GM12875 (cell line): ENCODE measurements around the gene CRCP.
"Not testable (repeated sequence)": the region's sequence is repeated elsewhere in the genome, so short reads cannot be mapped to it uniquely, and the experiment has no call there.

Experiments used
- H3K4me3 ChIP-seq: one replicate; pipeline ENCODE4 v1.5.1; 2011; ENCODE audit warnings: low read depth, low read length, control low read depth
- TF ChIP-seq, protein P1 (sequence below): IDR thresholded peaks from 2 replicates; pipeline ENCODE4 v1.5.1; 2011; ENCODE audit warnings: low read depth, mild to moderate bottlenecking, control low read depth, inconsistent platforms, low read length, moderate library complexity, borderline replicate concordance; ENCODE audit not compliant: insufficient read depth

The CRCP gene

DNA sequence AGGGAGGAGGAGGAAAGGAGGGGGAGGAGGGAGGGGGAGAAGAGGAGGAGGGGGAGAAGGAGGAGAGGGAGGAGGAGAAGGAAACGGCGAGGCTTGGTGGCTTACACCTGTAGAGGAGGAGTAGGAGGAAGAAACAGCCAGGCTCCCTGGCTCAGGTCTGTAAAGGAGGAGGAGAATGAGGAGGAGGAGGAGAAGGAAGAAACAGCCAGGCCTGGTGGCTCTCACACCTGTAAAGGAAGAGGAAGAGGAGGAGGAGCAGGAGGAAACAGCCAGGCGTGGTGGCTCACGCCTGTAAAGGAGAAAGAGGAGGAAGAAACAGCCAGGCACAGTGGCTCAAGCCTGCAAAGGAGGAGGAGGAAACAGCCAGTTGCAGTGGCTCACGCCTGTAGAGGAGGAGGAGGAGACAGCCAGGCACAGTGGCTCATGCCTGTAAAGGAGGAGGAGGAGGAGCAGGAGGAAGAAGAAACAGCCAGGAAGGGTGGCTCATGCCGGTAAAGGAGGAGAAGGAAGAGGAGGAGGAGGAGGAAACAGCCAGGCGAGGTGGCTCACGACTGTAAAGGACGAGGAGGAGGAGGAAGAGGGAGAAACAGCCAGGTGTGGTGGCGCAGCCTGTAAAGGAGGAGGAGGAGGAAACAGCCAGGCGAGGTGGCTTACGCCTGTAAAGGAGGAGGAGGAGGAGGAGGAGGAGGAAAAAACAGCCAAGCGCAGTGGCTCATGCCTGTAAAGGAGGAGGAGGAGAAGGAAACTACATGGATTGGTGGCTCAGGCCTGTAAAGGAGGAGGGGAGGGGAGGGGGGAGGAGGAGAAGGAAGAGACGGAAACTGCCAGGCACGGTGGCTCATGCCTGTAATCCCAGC lies 14.9 kb upstream of the CRCP start:
- TF ChIP-seq, protein P1, sequence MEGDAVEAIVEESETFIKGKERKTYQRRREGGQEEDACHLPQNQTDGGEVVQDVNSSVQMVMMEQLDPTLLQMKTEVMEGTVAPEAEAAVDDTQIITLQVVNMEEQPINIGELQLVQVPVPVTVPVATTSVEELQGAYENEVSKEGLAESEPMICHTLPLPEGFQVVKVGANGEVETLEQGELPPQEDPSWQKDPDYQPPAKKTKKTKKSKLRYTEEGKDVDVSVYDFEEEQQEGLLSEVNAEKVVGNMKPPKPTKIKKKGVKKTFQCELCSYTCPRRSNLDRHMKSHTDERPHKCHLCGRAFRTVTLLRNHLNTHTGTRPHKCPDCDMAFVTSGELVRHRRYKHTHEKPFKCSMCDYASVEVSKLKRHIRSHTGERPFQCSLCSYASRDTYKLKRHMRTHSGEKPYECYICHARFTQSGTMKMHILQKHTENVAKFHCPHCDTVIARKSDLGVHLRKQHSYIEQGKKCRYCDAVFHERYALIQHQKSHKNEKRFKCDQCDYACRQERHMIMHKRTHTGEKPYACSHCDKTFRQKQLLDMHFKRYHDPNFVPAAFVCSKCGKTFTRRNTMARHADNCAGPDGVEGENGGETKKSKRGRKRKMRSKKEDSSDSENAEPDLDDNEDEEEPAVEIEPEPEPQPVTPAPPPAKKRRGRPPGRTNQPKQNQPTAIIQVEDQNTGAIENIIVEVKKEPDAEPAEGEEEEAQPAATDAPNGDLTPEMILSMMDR = no peak
- H3K4me3 ChIP-seq = peak overlapping the region; percentile 49

DNA sequence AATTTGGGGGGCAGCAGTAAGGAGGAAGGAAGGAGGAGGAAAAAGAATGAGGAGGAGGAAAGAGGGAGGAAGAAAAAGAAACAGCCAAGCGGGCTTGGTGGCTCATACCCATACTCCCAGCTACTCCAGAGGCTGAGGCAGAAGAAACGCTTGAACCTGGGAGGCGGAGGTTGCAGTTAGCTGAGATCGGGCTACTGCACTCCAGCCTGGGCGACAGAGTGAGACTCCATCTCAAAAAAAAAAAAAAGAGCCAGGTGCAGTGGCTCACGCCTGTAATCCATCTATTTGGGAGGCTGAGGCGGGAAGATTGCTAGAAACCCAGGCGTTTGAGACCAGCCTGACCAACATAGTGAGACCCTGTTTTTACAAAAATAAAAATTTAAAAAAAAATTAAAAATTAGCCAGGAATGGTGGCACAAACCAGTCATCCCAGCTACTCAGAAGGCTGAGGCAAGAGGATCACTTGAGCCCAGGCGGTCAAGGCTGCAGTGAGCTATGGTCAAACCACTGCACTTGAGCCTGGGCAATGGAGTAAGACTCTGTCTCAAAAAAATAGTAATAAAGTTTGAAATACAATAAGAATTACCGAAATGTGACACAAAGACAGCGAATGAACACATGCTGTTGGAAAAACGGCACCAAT lies 14.1 kb upstream of the CRCP start:
- TF ChIP-seq, protein P1 = no peak
- peak overlapping the region; percentile 49 for H3K4me3 ChIP-seq

DNA sequence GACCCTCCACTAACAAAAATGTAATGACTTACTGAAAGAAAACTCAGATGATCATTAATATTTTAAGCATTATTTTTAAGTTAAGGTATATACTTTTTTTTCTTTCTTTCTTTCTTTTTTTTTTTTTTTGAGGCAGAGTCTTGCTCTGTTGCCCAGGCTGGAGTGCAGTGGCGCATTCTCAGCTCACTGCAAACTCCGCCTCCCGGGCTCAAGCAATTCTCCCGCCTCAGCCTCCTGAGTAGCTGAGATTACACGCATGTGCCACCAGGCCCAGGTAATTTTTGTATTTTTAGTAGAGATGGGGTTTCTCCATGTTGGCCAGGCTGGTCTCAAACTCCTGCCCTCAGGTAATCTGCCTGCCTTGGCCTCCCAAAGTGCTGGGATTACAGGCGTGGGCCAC lies 12.5 kb upstream of the CRCP start:
- H3K4me3 ChIP-seq = not testable (repeated sequence)

DNA sequence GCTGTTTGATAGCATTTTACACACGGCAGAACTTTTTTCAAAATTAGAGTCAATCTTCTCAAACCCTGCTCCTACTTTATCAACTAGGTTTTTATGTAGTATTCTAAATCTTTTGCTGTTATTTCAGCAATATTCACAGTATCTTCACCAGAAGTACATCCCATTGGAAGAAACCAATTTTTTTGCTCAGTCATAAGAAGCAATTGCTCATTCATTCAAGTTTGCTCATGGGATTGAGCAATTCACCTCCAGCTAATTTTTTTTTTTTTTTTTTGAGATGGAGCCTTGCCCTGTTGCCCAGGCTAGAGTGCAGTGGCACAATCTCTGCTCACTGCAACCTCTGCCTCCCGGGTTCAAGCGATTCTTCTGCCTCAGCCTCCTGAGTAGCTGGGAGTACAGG lies 10.7 kb upstream of the CRCP start:
- not testable (repeated sequence) for H3K4me3 ChIP-seq

DNA sequence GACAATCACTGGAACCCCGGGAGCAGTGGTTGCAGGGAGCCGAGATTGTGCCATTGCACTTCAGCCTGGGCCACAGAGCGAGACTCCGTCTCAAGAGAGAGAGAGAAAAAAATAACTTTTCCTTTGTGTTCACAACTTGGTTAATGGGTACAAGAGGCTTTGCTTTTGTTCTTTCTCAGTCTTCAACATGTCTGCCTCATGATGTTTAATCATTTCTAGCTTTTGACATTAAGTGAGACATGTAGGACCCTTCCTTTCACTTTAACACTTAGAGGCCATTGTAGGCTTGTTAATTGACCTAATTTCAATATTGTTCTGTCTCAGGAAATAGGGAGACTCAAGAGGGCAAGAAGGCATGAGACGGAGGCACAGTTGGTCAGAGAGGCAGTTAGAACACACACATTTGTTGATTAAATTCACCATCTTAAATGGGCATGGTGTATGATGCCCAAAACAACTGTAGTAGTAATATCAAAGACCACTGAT lies 9.3 kb upstream of the CRCP start:
- TF ChIP-seq, protein P1 = no peak
- H3K4me3 ChIP-seq = no peak overlapping the region

DNA sequence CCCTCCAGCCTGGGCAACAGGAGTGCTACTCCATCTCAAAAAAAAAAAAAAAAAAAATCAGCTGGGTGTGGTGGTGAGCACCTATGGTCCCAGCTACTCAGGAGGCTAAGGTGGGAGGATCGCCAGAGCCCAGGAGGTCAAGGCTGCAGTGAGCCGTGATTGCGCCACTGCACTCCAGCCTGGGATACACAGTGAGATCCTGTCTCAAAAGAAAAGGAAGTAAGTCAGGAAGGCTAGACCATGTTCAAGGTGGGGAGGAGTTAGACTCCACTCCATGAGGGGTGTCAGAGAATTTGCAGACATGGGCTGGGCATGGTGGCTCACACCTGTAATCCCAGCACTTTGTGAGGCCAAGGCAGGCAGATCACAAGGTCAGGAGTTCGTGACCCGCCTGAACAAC lies 6.2 kb upstream of the CRCP start:
- not testable (repeated sequence) for H3K4me3 ChIP-seq

DNA sequence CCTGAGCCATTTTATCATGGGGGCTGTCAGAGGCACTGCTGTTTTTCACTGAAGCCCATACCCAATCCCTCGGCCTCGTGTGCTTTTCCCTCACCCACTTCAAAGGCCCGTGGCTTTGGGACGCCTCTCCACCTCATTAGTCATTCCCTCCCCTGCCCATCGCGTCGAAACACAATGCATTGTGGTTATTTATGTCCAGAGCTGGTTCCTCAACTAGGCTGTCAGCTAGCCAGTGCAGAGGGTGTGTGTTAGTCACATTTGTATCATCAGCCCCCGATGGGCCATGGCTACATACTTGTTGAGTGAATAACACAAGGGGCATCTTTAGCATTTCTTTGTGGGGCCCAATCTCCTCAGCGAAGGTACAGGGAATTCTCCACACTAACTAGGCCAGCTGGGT lies 3.8 kb upstream of the CRCP start:
- TF ChIP-seq, protein P1 = no peak
- no peak overlapping the region for H3K4me3 ChIP-seq

DNA sequence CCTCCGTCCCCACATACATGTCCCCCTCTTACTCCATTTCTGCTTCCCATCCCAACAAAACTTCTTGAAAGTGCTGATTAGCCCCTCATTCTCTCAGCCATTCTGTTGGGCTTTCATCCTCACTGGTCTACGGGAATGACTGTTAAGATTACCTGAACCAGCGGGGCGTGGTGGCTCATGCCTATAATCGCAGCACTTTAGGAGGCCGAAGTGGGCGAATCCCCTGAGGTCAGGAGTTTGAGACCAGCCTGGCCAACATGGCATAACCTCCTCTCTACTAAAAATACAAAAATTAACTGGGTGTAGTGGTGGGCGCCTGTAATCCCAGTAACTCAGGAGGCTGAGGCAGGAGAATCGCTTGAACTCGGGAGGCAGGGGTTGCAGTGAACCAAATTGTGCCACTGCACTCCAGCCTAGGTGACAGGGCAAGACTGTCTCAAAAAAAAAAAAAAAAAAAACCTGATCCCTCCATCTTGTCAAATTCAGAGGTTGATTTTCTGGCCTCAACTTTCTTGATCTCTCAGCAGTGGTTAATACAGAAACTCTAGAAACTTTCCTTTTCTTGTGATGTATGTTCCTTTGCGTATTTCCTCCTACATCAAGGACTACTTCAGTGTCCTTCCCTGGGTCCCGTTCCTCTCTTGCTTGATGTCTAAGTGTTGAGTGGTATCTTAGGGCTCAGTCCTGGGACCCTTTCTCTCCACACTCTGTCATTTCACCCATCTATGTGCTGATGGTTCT lies 2.2 kb downstream of the CRCP start:
- not testable (repeated sequence) for H3K4me3 ChIP-seq

DNA sequence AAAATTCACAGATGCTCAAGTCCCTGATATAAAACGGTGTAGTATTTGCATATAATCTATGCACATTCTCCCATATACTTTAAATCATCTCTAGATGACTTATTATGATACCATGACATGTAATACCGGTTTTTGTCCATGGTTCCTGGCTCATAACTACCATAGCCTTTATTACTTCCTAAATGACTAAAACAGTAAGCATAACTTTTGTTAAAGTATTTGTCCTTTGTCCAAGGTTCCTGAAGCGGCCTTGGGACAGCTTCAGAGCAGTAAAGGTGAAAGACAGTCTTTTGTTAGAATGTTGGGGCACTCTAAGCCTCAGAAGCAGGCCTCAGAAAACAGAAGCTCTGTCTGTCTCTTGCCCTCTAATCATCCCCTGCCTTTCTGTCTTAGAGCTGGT lies 4.0 kb downstream of the CRCP start:
- TF ChIP-seq, protein P1 = no peak
- H3K4me3 ChIP-seq = no peak overlapping the region
